HG02970 (cell line): ENCODE measurements around the gene MRPL55.
"Not testable (repeated sequence)": the region's sequence is repeated elsewhere in the genome, so short reads cannot be mapped to it uniquely, and the experiment has no call there.

Source experiments
- ATAC-seq: cut with Tn5 transposase; IDR thresholded peaks from one replicate; pipeline ENCODE4 v1.9.1; 2021; ENCODE audit warnings: mild to moderate bottlenecking, moderate library complexity, moderate number of reproducible peaks; ENCODE audit not compliant: unreplicated experiment, low FRiP score

Gene MRPL55

GRCh38 chr1:228125185-228125584 is 16.1 kb upstream of the MRPL55 start:
- ATAC-seq, result no peak

DNA sequence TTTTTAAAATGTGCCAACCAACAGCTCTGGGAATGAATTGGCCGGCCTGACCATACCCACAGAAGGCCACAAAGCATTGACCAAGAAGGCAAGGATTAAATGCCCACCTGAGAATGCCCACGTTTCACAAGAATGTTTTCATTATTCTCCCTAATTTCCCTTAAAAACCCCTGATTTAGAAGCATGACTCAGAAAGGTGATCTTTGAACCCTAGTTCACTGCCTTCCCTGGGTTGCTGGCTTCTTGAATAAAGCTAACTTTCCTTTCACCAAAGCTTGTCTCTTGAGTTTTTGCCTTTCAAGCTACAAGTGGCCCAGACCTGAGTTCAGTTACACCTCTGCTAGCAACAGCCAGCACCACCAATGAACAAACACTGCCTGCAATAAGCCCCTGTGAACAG is 14.4 kb upstream of the MRPL55 start:
- ATAC-seq, result no peak

DNA sequence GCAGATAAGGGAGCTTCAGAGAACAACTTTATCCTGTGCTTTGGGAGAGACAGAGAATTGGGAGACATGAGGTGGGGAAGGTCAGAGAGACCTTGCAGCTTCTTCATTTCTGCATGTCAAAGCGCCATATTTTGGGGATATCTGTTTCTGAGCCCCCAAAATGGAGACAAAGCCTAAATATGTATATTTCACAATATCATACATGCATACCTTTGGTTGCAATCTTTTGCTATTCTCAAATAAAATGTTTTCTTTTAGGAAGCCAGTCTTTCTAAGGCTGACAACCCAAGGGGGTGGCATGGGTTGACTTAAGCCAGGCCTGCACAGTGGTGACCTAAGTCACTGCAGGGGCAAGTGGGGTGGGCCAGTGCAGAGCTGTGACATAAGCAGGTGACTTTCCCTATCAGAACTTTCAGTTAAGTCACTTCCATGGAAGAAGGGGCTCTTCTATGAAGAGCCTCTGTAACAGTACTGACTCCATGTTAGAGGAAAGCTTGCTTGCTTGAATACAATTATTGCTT is 13.9 kb upstream of the MRPL55 start:
- no peak for ATAC-seq

- ATAC-seq, result no peak
Observed at GRCh38 chr1:228120857-228121489, 11.9 kb upstream of the MRPL55 start.

DNA sequence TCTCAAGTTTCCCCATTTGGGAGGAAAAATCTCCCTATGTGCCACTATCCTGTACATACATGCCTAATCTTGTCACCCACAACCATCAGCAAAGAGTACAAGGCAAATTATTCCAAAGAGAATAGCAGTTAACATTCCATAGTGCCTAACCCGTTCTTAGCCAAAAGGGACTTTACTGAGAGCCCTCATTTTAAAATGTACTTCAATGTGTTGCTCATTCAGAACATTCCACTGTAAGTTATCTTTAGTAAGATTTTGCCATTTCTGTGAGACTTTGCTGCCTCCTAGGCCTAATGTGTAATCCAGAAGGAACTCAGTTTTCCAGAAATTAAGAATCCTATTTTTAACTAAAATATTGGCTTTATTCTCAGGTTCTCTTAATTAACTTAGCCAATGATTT is 11.3 kb upstream of the MRPL55 start:
- no peak for ATAC-seq

GRCh38 chr1:228118040-228118439 is 8.9 kb upstream of the MRPL55 start:
- ATAC-seq, result no peak

- no peak for ATAC-seq
Observed at GRCh38 chr1:228117335-228117734, 8.2 kb upstream of the MRPL55 start.

DNA sequence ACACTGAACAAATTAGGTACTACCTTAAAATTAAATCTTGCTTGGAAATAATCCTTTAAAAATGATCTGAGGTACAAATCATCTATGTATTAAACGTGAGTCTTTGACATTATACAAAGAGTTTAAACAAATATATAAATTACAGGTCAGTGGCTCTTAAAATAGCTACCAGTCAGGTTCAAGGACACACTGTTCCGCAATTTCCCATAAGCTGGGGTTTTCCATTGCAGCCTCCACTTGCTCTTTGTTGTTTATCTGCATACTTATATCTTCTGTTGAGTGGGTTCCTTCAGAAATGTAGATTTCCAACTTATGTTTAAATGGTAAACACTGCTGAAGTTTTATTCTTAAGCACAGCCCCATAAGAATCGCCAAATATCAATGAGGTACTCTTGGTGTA is 5.7 kb upstream of the MRPL55 start:
- no peak for ATAC-seq

GRCh38 chr1:228112617-228113016 is 3.5 kb upstream of the MRPL55 start:
- no peak for ATAC-seq

DNA sequence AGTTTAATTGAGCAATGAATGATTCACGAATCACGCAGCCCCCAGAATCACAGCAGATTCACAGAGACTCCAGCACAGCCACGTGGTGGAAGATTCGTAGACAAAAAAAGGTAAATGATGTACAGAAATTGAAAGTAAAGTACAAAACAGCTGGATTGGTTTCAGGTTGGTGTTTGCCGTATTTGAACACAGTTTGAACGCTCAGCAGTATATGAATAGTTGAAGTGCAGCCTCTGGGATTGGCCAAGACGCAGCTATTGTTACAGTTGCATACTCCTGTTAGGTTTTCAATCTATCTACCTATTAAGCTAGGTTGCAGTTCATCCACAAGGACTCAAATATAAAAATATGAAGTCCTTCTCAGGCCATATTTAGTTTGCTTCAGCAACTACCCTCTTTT is 3.1 kb upstream of the MRPL55 start:
- no peak for ATAC-seq

GRCh38 chr1:228111315-228111714 is 2.2 kb upstream of the MRPL55 start:
- ATAC-seq, result not testable (repeated sequence)

DNA sequence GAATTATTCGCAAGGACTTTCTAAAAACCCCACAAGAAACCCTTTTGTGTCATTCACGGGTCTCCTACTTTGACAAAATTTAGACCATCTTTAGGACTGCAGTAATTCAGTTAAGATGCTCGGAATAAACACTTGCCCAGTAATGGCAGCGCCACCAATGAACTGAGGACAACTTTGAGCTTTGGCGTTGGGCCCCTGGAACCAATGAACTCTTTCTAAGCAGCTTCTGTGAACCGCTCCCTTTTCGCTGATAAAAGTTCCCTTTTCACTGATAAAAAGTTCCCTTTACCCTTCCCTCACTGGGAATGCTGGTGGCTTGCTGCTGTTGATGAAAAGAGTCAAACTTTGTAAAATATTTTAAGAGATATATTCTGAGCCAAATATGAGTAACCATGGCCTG is 1.5 kb upstream of the MRPL55 start:
- ATAC-seq, result no peak

DNA sequence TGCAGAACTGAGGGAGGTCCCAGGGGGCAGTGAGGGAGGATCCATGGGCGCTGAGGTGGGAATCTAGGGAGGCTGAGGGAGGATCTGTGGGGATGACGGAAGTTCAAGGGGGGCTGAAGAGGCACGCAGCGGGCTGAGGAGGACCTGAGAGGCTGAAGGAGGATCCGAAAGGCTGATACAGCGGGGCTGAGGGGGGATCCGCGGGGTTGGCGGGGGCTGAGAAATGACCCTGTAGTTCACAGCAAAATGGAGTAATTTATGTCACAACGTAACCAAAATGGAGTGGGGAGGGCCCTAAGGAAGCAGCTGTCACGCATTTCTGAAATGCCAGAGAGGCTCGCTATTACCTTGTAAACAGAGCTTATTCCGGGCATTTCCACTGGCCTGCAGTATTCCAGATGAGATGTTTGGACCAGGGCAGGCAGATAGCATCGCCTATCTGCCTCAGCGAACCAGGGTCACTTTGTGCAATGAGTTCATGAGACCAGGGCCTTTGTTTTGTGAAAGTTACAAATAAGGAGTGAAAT is 926 bp upstream of the MRPL55 start:
- ATAC-seq, result no peak

DNA sequence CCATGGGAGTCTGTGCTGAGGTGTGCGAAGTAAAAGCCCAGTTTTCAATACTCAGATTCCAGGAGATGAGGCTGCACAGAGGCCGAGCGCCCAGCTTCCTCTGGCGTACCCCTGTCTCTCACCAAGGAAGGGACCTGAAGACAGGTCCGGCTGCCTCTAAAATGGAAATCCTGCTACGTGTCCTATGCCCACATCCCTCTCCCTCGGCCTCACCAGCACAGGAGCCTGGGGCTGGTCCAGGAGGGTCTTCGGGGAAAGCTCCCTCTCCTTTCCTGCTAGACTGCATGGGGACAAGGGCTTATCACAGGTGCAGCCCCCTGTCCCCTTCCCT is 392 bp downstream of the MRPL55 start:
- ATAC-seq, result no peak

- ATAC-seq, result no peak
Observed at GRCh38 chr1:228108055-228108690, 926 bp downstream of the MRPL55 start.

- no peak for ATAC-seq
Observed at GRCh38 chr1:228107636-228108035, 1.5 kb downstream of the MRPL55 start.

DNA sequence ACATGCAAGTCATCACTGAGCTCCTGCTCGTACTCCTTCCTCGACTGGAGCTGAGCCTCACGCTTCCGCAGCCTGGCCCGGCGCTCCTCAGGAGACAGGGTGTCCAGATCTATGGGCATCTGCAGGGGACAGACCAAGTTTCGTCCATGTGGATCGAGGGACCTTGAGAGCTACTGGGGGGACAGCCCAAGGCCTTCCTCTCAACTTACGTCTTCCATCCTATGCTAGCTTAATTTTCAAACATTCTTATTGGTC is 2.4 kb downstream of the MRPL55 start:
- no peak for ATAC-seq

DNA sequence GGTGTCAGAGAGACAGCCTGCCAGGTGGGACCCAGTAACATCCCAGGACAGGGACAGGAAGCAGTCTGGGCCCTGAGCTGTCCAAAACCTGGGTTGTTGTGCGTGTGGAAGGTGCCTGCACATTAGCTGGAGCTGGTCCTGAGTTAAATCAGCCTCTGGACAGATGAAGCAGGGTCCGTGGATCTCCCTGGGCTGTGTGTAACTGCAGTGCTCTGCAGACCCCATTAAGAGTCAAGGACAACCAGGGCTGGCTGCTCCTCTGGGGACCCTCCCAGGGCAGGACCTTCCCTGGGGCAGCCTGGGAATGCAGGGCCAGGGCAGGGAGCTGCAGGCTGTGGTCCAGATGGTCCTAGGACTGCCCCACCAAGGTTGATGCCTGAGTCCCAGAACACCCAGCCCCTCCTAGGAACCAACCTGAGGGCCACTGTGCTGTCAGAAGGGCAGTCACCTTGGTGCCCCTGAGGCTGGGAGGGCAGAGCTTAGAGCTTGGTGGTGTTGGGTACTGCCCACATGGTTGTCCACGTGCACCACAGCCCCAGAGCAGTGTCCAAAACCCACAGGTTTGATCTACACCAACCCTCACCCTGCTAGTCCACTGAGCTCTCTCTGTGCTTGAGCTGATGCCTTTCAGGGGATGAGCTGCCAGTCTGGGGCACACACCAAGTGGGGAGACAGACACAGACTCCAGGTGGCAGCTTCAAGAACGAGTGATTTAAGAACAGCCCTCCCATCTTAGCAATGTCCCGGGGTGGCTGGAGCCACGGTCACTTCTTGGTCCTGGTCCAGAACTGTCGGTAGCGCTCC is 2.9 kb downstream of the MRPL55 start:
- ATAC-seq, result no peak

- ATAC-seq, result no peak
Observed at GRCh38 chr1:228105270-228105995, 3.7 kb downstream of the MRPL55 start.

DNA sequence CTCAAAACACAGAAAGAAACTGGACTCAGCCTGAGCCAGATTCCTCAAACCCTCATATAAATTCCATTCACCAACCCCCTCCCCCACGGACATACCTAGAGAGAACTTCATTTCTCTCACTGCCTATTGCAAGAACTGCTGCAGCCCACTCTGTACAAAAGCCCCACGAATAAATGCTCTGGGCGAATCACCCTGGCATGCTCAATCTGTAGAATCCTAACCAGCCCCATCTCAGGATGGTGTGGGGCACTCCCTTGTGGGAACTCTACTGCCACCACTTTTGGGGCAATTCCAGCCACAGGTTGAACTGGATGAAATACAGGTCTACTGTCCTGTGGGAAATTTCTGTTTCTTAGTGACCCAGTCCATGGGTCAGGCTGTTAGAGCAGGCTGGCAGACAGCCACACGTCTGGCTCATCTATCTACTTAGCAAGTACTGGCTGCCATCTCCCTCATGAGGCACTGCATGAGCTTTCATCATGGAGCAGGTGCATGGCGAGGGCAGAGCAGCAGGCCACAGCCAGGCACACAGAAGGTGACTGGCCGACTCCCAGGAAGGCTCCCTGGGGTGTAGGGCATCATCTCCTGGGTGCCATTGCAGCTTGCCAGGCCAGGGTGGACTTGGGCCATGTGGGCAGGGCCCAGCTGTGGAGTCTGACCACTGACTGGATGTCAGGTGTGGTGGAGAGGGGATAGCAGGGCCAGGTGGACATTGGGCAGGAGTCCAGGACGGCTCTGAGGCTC is 4.4 kb downstream of the MRPL55 start:
- no peak for ATAC-seq
